ENCODE measurements around the gene TPI1.
"Not testable (repeated sequence)": the region's sequence is repeated elsewhere in the genome, so short reads cannot be mapped to it uniquely, and the experiment has no call there.

TPI1 gene

GRCh38 chr12:6894321-6894720, 27.0 kb downstream of the TPI1 start:
- DNase-seq = no peak

DNA sequence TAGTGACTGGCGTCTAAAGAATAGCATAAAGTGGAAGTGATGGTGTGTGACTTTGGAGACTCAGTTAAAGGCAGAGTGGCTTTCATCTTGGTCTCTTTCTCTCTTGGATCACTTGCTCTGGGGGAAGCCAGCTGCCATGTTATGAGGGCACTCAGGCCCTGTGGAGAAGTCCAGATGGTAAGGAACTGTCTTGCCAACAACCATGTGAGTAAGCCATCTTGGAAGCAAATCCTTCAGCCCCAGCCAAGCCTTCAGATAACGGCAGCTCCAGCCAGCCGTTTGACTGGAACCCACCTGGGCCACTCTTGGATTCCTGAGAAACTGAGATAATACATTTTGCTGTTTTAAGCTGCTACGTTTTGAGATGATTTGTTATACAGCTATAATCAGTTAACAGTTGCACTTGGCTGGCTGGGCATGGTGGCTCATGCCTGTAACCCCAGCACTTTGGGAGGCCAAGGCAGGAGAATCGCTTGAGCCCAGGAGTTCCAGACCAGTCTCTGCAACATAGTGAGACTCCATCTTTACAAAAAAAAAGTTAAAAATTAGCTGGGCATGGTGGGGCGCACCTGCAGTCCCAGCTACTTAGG, 29.6 kb downstream of the TPI1 start:
- no peak for DNase-seq

DNA sequence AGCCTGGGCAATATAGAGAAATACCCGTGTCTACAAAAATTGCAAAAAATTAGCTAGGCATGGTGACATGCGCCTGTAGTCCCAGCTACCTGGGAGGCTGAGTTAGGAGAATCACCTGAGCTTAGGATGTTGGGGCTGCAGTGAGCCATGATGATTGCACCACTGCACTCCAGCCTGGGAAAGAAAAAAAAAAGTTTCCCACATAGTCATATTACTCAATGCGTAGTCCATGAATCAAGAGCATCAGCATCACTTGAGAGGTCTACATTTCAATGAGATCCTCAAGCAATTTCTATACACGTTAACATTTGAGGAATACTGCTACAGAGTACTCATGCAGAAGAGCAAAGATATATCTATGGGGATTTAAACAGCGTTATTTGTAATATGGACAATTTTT, 32.1 kb downstream of the TPI1 start:
- no peak for DNase-seq

DNA sequence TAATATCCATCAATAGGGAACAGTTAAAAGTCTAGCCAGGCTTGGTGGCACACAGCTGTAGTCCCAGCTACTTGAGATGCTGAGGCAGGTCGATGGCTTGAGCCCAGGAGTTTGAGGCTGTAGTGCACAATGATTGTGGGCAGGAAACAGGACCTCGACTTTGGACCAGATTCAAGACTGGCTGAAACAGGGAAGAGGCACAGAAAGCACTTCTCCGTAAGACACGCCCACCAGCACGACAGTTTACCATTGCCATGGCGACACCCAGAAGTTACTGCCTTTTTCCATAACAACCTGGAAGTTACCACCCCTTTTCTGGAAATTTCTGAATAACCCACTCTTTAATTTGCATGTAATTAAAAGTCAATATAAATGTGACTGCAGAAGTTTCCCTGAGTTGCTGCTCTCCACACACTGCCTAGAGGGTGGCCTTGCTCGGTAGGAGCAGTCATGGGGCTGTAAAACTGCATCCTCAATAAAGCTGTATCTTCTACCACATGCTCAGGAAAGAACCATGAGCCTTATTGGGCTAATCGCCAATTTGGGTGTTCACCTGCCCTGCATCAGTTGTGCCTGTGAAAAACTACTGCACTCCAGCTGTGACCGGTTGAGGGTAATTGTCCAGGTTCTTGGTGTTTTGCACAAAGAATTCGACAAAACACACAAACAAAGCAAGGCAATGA, 32.6 kb downstream of the TPI1 start:
- DNase-seq = no peak

DNA sequence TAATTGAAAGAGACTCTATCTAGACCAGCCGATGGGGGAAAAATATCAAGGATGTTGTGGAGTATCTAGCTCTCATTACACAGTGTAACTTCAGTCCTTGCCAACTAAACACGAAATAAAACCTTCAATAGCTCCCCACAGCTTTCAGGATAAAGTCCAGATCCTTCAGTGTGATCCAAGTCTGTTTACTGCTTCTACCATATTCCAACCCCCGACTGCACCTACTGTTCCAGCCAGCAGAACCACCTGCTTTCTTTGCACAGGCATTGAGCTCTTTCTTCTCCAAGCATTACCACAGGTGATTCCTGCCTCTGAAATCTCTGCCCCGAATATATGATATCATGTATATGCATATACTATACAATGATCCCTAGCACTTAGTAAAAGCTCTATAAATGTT, 35.1 kb downstream of the TPI1 start:
- DNase-seq = no peak

DNA sequence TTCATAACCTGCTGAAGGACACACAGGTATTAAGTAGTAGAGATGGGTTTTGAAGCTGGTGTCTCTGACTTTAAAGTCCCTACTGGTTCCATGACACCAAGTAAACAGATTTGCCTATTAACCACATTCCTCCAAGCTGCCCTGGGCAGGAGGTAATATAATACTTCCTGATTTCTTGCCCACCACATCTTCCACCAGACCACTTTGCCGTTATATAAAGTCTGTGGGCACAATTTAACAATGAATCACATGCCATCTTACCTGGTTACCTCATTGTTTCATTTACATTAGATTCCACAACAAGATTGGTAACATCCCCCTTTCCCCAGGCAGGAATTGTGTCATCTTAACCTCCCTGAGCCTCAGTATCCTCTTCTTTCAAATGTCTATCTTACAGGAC, 36.4 kb downstream of the TPI1 start:
- no peak for DNase-seq

- peak; percentile 96 for DNase-seq
Observed at GRCh38 chr12:6904280-6905276, 37.2 kb downstream of the TPI1 start, which contains the start of gene LRRC23. TSS of gene LRRC23 (plus strand) at chr12:6904822. CDS start at chr12:6905634, 812 bp downstream.

DNA sequence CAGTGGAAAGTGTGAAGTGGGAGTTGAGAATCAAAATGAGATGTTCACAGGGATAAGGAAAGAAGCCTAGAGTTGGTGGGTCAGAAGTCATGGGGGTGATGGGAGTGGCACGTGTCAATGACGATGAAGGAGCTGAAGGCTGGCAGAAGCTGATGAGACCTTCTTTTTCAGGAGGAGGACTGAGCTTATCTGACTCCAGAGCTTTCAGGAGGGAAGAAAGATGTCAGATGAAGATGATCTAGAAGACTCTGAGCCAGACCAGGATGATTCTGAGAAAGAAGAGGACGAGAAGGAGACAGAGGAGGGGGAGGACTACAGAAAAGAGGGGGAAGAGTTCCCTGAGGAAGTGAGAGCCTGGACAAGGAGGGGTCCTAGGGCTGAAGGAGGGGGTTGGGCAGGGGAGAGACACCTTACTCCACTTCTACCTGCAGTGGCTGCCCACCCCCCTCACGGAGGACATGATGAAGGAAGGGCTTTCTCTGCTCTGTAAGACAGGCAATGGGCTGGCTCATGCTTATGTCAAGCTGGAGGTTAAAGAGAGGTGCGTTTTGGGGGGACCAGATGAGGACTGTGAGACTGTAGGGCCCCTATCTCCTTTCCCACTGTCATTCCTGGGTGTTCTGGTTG, 38.2 kb downstream of the TPI1 start:
- no peak for DNase-seq

DNA sequence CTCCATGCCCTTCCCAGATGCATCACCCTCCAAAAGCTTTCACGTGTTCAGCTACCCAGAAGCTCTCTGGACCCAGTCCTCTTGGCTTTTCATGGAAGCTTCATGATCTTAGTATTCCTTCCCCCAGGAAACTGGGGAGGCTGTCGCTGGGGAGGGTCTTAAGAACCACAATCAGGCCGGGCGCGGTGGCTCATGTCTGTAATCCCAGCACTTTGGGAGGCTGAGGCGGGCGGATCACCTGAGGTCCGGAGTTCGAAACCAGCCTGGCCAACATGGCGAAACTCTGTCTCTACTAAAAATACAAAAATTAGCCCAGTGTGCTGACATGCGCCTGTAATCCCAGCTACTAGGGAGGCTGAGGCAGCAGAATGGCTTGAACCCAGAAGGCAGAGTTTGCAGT, 40.8 kb downstream of the TPI1 start:
- not testable (repeated sequence) for DNase-seq

GRCh38 chr12:6909421-6910145, 42.3 kb downstream of the TPI1 start:
- DNase-seq = no peak

GRCh38 chr12:6912164-6912935, 45.0 kb downstream of the TPI1 start:
- no peak for DNase-seq

DNA sequence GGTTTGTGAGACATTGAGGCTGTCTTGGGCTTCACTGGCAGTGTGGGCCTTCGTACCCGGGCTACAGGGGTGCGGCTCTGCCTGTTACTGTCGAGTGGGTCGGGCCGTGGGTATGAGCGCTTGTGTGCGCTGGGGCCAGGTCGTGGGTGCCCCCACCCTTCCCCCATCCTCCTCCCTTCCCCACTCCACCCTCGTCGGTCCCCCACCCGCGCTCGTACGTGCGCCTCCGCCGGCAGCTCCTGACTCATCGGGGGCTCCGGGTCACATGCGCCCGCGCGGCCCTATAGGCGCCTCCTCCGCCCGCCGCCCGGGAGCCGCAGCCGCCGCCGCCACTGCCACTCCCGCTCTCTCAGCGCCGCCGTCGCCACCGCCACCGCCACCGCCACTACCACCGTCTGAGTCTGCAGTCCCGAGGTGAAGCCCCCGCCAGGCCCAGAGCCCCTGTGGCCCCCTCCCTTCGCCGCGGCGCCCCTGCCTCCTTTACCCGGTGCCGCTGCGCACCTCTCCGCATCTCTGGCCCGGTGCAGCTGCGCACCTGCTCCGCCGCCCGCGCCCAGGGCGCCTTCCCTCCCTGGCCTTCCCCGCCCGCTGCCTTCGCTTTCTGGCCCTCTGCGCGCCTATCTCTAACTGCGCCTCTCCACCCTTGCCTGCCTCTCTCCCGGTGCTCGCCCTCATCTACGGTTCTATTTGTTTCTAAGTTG, 47.1 kb downstream of the TPI1 start, which contains the start of gene ENO2:
Gene ENO2 (plus strand): TSS at position 335 of the 701 bp plus-strand sequence. CDS start 1,253 bp downstream, outside the sequence.
- DNase-seq = peak; percentile 84

DNA sequence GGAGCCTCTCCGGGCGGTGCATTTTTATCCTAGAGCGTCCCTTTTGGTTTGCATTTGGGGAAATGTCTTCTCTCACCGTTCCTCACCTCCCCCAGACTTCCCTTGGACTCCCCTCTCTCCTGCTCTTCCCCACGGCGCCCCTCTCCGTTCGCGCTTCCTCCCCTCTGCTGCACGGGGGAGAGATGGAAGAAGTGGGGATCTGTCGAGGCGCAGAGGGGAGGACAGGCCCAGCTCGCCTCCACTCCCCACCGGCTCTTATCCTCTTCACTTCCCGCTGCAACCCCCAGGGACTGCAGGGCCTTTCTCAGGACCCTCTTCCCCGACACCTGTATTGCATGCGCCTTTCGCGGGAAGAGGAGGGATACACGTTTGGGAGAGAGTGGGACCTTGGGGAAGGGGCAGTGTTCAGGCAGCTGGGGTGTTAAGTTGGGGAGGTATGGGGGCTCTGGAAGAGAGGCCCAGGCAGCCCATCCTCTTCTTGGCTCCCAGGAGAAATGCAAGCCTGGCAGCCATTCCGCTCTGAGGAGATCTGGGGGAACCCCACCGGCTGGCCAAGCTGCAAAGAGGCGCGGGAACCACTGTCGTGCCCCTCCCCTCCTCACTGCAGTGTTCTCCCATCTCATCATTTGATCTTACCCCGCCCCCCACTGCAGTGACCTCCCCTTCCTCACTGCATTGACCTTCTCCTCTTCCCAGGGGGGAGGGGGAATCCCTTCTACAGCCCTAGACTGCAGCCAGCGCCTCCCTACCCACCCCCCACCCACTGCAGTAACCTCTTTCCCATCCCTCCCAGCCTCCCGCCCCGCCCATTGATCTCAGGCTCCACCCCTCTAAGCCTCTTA, 47.8 kb downstream of the TPI1 start:
- no peak for DNase-seq

DNA sequence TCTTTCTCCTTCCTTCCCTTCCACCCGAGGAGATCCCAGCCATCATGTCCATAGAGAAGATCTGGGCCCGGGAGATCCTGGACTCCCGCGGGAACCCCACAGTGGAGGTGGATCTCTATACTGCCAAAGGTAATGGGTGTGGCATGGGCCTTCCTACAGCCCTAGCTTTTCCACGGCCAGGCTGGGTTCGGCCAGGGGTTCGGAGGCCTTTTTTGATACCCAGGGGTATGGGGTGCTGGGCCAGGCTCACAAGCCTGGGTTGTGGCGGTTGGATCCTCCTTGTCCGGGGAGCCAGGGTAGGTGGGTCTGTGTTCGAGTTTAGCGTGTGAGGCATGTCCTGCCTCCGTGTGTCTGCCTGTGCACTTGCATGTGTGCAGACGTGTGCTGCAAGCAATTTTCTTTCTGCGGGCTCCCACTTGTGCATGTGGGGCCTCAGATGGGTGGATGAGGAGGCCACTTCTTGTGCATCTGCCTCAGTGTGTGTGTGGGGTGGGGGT, 48.5 kb downstream of the TPI1 start:
- no peak for DNase-seq

DNA sequence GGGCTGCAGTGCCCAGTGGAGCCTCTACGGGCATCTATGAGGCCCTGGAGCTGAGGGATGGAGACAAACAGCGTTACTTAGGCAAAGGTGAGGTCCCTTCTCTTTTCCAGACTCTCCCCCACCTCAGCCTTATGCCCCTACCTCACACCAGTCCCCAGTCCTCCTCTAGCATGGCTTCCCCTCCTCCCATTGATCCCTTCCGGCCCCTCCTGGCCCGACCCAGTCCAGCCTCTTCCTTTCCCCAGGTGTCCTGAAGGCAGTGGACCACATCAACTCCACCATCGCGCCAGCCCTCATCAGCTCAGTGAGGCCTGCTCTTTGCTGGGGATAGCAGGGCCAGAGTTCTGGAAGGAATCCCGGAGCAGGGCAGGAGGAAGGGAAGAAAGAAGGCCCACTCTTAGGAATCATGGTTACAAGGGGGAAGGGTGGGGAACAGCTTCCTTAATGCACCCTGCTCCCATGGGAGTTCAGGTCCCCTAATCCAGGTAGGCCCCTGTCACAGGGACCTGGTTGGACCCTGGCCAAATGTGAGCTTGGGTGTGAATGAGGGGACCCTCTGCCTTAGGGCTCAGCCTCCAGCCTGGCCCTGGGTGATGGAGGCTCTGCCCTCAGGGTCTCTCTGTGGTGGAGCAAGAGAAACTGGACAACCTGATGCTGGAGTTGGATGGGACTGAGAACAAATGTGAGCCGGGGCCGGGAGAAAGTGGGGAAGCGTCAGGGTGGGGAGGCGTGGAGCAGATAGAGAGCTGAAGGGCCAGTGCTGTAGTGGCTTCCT, 49.3 kb downstream of the TPI1 start:
- DNase-seq = no peak

DNA sequence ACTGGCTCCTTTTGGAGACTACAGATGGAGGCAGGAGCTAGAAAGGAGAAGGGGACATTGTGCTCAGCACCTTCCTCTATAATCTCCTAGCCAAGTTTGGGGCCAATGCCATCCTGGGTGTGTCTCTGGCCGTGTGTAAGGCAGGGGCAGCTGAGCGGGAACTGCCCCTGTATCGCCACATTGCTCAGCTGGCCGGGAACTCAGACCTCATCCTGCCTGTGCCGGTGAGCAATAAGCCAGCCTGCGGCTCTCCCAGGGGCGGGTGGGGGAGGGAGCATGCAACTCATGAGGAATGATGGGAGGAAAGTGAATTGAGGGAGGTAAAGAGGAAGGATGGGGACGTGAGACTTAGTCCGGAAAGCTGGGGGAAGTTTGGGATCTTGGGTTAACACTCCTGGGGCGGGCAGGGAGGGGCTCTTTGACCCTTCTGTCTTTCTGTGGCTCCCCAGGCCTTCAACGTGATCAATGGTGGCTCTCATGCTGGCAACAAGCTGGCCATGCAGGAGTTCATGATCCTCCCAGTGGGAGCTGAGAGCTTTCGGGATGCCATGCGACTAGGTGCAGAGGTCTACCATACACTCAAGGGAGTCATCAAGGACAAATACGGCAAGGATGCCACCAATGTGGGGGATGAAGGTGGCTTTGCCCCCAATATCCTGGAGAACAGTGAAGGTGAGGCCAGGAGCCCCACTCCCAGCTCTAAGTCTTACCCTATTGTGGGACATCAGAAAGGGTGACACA, 50.3 kb downstream of the TPI1 start:
- no peak for DNase-seq

DNA sequence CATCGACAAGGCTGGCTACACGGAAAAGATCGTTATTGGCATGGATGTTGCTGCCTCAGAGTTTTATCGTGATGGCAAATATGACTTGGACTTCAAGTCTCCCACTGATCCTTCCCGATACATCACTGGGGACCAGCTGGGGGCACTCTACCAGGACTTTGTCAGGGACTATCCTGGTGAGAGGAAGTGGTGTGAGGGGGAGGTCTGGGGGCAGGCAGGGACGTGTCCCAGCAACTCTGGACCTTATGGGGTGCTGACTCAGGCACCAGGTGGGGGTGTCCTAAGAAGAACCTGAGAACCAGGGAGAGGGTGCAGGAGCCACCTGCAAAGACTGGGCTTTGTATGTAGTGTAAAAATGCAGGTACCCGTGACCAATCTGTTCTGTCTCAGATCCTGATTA, 52.3 kb downstream of the TPI1 start:
- DNase-seq = no peak
